HG03025 (cell line): ENCODE data around the gene SBF2.

Source experiments
- ATAC-seq: cut with Tn5 transposase; IDR thresholded peaks from one replicate; pipeline ENCODE4 v1.9.1; 2021; ENCODE audit warnings: mild to moderate bottlenecking, moderate library complexity; ENCODE audit not compliant: unreplicated experiment, low FRiP score

SBF2 gene

DNA sequence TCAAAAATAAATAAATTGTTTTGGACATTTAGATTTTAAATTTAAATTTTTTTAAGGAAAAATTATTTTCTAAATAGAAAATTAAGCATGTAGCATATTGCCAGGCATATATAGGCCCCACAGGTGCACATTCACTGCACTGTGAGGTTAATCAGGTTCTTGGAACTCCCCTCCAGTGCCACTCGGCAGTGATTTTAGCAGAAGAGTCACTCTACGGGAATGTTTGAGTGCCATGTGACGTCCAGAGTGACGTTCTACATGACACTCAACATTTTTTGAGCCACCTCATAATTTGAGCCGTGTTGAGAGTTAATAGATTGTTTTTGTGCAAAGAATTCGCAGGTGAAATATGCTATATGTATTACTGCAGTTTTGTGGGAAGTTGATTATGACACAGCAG lies 552.8 kb downstream of the SBF2 start:
- no peak for ATAC-seq

GRCh38 chr11:9740202-9740883 lies 553.7 kb downstream of the SBF2 start:
- no peak for ATAC-seq

DNA sequence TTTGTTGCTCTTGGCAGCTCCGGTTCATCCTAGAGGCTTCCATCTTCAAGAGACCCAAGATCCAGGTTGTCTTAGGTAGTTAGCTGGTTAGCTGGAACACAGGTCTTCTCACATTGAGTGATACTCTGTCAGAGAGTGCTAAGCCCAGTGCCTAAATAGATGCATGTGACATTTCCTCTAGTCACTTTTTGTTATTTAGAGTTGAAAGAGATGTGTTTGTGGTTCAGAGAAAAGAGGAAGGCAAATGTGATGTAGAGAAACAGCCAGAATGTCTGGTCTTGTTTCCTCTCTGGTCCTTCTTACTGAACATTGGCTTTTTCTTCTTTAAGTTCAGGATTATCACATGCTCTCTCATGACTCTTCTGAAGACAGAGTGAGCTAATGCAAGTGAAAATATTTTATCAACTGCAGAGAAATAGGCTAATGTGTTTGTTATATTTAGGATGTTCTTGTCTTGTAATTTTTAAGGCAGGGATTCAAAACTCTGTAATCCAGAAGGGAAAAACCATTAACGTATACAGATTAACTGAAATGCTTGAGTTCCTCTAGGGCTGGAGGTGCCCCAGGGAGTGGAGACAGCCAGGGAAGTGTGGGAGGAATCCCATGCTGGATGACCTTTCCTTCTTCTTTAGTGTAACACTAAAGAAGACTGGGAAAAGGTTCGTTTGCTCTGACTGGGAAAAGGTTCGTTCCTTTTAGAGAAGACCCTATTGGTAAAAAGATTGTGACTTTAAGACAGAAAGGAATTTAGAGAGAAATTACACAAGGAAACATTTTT lies 554.7 kb downstream of the SBF2 start:
- no peak for ATAC-seq

GRCh38 chr11:9738707-9739106 lies 555.3 kb downstream of the SBF2 start:
- no peak for ATAC-seq

- ATAC-seq: no peak
Measured at GRCh38 chr11:9738116-9738515, 555.9 kb downstream of the SBF2 start.

- no peak for ATAC-seq
Measured at GRCh38 chr11:9736365-9736764, 557.7 kb downstream of the SBF2 start.

DNA sequence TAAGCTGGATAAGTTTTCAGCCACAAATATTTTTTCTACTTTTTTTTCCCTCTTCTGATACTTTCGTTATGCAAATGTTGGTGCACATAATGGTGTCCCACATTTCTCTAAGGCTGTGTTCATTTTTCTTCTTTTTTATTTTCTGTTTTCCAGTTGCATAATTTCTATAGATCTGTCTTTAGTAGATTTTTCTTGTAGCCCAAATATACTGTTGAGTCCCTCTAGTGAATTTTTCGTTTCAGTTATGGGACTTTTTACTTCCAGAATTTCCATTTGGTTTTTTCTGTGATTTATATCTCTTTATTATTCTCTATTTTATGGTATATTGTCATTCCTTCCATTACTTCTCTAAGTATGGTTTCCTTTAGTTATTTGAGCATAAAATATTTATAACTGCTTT lies 558.1 kb downstream of the SBF2 start:
- ATAC-seq: no peak

GRCh38 chr11:9735236-9735635 lies 558.8 kb downstream of the SBF2 start:
- no peak for ATAC-seq

DNA sequence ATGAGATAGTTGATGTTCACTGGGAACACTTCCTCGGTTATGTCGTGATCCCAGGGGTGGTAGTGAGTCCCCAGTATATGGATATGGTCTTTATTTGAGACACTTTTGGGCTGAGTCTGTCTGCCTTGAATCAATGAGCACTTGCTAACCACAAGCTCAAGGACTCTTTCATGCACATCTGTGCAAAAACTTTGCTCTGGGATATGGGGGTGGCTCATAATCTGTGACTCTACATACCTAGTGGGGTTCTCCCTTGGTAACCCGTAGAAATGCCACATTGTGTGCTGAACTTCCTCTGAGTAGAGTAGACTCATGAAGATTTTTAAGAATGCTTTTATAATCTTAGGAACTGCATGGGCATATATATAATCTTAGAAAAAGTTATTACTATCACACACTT lies 560.8 kb downstream of the SBF2 start:
- no peak for ATAC-seq

GRCh38 chr11:9732453-9732852 lies 561.6 kb downstream of the SBF2 start:
- no peak for ATAC-seq

- ATAC-seq: no peak
Measured at GRCh38 chr11:9731256-9731655, 562.8 kb downstream of the SBF2 start.
